AG09309 (cell line): Measurements from ENCODE around the gene MAP10.

ENCODE experiments used
- DNase-seq: peaks from one replicate; pipeline ENCODE4 v3.0.0-alpha.2; 2010; ENCODE audit warnings: low read depth
- H3K4me3 ChIP-seq: 2 replicates; pipeline ENCODE4 v1.5.1; 2011; ENCODE audit warnings: mild to moderate bottlenecking, low read depth, low read length, moderate library complexity; ENCODE audit not compliant: control insufficient read depth
- CTCF ChIP-seq: IDR thresholded peaks from 2 replicates; pipeline ENCODE4 v1.5.1; 2011; ENCODE audit warnings: mild to moderate bottlenecking, low read depth, low read length, inconsistent platforms; ENCODE audit not compliant: insufficient read depth, control insufficient read depth; ENCODE audit errors: missing control alignments

MAP10 gene, protein sequence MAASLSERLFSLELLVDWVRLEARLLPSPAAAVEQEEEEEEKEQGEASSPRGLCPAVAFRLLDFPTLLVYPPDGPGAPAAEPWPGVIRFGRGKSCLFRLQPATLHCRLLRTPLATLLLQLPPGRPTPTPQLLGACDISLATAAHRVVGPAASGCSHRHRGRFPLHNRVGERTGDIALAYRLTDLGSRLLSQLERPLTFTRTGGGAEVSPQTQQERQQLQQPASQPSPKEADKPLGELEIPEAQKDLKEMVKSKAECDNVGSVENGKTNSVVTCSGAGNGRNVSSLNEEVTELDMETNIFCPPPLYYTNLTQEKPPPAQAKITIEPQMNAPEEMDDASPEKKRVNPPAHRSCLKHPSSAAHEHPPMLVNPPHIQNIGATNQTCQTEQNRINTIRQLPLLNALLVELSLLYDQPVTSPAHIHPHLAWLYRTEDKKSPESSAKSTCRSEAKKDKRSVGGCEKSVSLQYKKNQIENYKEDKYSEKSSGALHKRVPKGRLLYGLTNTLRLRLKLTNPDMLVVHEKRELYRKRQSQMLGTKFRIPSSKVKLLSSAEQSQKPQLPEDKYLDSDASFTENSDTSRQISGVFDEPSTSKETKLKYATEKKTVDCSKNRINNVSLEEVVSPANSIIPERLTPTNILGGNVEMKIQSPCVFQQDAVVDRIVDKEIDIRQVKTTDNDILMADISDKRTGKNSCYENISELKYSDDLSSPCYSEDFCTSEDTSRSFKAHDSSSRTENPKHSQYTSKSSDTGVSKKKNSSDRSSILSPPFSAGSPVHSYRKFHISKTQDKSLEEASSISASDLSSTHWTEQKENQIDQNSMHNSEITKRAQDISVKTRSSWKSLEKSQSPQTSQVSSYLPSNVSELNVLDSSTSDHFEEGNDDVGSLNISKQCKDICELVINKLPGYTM

DNA sequence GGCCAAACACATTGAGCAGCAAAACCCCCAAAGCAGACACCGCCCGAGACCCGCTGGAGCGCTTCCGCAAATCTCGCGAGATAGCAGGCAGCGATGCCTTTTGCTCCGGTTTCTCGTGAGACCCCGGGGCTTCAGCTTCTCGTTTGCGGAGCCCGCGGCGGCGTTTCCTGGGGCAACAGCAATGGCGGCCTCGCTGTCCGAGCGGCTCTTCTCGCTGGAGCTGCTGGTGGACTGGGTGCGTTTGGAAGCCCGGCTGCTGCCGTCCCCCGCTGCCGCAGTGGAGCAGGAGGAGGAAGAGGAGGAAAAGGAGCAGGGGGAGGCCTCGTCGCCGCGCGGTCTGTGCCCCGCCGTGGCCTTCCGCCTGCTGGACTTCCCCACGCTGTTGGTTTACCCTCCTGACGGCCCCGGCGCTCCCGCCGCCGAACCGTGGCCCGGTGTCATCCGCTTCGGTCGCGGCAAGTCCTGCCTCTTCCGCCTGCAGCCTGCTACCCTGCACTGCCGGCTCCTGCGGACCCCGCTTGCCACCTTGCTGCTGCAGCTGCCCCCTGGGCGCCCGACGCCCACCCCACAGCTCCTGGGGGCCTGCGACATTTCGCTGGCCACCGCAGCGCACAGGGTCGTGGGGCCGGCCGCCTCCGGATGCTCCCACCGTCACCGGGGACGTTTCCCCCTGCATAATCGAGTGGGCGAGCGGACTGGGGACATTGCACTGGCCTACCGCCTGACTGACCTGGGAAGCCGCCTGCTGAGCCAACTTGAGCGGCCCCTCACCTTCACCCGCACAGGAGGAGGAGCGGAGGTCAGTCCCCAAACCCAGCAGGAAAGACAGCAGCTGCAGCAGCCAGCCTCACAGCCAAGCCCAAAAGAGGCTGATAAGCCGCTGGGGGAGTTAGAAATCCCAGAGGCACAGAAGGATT, at the start of gene MAP10:
TSS of gene MAP10 (plus strand) at position 148 of the 917 bp plus-strand sequence. CDS start at position 182, 34 bp downstream.
- TF ChIP-seq CTCF: no peak
- DNase-seq: peak; percentile 20
- peak within 1 kb of the TSS; percentile 55 for H3K4me3 ChIP-seq

GRCh38 chr1:232764458-232765251, 40.6 kb upstream of the MAP10 start:
- H3K4me3 ChIP-seq: no peak overlapping the region
- DNase-seq: no peak
- no peak for TF ChIP-seq CTCF

- no peak overlapping the region for H3K4me3 ChIP-seq
- DNase-seq: no peak
- TF ChIP-seq CTCF: no peak
These were observed 39.7 kb upstream of the MAP10 start for GRCh38 chr1:232765542-232765941.

GRCh38 chr1:232766241-232766890, 38.9 kb upstream of the MAP10 start:
- DNase-seq: no peak
- H3K4me3 ChIP-seq: no peak overlapping the region
- TF ChIP-seq CTCF: no peak

DNA sequence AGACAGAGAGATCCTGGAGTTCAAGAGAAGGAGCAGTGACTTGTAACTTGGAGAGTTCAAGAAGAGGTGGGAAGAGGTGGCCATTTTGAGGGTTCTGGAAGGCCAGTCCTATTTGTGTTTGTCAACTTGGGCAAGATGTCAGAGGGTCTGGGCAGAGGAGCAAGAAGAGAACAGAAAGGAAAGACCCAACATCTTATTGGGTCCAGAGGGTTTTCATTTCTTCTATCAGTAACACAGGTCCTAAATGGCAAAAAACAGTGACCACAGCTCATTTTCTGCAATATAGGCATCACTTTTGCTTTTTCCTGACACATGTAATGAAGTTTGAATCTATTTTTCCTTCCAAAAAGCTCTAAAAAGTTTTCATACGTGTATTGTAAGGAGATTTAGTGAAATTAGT, 38.3 kb upstream of the MAP10 start:
- TF ChIP-seq CTCF: no peak
- DNase-seq: no peak
- H3K4me3 ChIP-seq: no peak overlapping the region
